Measurements from ENCODE around the gene SRSF6. TPM values are rescaled to one million over a fixed set of nuclear protein-coding genes. Genes with fewer than 3 reads are reported as not detected.

SRSF6 gene
- total RNA-seq, 3 donors from 2014 or later: 70.9 to 143 (median 114) TPM

DNA sequence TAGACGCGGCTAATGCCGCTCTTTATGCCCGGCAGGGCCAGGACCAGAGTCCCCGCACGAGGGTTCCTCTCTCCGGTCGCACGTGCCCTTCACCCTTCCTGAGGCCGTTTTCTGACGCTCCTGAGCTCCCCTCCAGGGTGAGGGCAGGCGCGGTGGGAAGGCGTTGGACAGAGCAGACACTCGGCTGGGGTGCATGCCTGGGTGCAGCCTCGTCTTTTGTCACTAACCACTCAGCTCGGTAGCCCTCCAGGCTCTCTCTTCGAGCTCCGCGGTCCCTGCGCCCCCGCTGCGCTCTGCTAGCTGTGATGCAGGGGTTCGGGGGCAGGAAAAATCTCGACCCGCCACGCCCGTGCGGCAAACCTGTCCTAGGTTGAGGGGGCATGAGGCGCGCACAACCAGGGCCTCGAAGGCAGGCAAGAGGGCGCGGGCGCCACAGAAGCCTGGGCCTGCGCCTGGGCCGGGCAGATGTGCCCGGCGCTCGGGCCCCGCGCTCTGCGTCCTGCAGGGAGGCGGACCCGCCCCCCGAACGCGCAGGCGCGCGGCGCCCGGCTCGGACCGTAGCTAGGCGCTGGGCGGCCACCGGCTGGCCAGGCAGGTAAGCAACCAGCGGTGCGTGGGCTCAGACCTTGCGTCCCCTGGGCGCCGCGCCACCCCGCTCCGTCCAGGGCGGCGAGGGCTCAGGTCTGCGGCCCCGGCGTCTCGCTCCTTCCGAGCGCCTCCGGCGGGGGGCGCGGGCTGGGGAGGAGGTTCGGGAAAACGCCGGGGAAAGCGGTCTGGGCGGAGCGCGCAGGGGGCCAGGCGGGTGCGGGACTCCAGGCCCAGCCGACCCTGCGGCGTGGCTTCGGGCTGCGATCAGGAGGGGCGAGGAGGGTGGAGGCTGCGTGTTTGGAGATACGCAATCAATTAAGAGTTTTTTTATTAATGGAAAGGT, 49.7 kb downstream of the SRSF6 start, which contains the start of gene L3MBTL1:
Gene L3MBTL1 (plus strand): TSS at position 548 of the 931 bp plus-strand sequence. CDS start 5,807 bp downstream, outside the sequence.
- TF ChIP-seq POLR2AphosphoS5 (IDR thresholded peaks at IDR 0.05) (no peak), POLR2A (IDR thresholded peaks at IDR 0.05) (no peak)
- TF ChIP-seq, protein P1, sequence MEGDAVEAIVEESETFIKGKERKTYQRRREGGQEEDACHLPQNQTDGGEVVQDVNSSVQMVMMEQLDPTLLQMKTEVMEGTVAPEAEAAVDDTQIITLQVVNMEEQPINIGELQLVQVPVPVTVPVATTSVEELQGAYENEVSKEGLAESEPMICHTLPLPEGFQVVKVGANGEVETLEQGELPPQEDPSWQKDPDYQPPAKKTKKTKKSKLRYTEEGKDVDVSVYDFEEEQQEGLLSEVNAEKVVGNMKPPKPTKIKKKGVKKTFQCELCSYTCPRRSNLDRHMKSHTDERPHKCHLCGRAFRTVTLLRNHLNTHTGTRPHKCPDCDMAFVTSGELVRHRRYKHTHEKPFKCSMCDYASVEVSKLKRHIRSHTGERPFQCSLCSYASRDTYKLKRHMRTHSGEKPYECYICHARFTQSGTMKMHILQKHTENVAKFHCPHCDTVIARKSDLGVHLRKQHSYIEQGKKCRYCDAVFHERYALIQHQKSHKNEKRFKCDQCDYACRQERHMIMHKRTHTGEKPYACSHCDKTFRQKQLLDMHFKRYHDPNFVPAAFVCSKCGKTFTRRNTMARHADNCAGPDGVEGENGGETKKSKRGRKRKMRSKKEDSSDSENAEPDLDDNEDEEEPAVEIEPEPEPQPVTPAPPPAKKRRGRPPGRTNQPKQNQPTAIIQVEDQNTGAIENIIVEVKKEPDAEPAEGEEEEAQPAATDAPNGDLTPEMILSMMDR (IDR thresholded peaks at IDR 0.05): no peak
- Histone ChIP-seq H3K9me3 (no peaks in the 10 kb centered on the region), H3K27ac (no peak within 1 kb of the TSS), H3K4me1 (no peaks in the 10 kb centered on the region), H3K27me3 (no peaks in the 10 kb centered on the region), H3K36me3 (no peaks in the 10 kb centered on the region), H3K4me3 (peak within 1 kb of the TSS; percentile 54 to 86 (median 60))
- no peak for DNase-seq (ENCODE audit: low spot score in 2 of 2)
- intact Hi-C loops (cut with DNase I; ENCODE audit: low total_unique reads): loop anchor here (1.0 kb wide), 1 partner anchor 14 kb away; no protein-coding TSS in a partner anchor

GRCh38 chr20:43508106-43508505, 50.4 kb downstream of the SRSF6 start:
- DNase-seq (ENCODE audit: low spot score in 2 of 2): no peak
- H3K9me3 ChIP-seq: no peaks in the 10 kb centered on the region
- intact Hi-C loops (cut with DNase I; ENCODE audit: low total_unique reads): loop anchor here (1.0 kb wide), 1 partner anchor 13 kb away; no protein-coding TSS in a partner anchor
- TF ChIP-seq, protein P1 (IDR thresholded peaks at IDR 0.05): no peak
- TF ChIP-seq POLR2A (IDR thresholded peaks at IDR 0.05) (no peak), POLR2AphosphoS5 (IDR thresholded peaks at IDR 0.05) (no peak)
- H3K4me1 ChIP-seq: no peaks in the 10 kb centered on the region
- H3K36me3 ChIP-seq: no peaks in the 10 kb centered on the region
- no peaks in the 10 kb centered on the region for H3K27me3 ChIP-seq
- no peak overlapping the region for H3K27ac ChIP-seq
- peak overlapping the region; percentile 54 to 86 (median 60) for H3K4me3 ChIP-seq

GRCh38 chr20:43508604-43509040, 50.9 kb downstream of the SRSF6 start:
- Histone ChIP-seq H3K4me1 (no peaks in the 10 kb centered on the region), H3K27me3 (no peaks in the 10 kb centered on the region), H3K27ac (no peak overlapping the region), H3K9me3 (no peaks in the 10 kb centered on the region), H3K36me3 (no peaks in the 10 kb centered on the region), H3K4me3 (peak overlapping the region in 1 of 3 donors; percentile 54)
- TF ChIP-seq POLR2AphosphoS5 (IDR thresholded peaks at IDR 0.05): no peak
- TF ChIP-seq, protein P1 (IDR thresholded peaks at IDR 0.05): no peak
- TF ChIP-seq POLR2A (IDR thresholded peaks at IDR 0.05): no peak
- DNase-seq (ENCODE audit: low spot score in 2 of 2): no peak
- intact Hi-C loops (cut with DNase I; ENCODE audit: low total_unique reads): loop anchor here (1.0 kb wide), 1 partner anchor 13 kb away; no protein-coding TSS in a partner anchor

DNA sequence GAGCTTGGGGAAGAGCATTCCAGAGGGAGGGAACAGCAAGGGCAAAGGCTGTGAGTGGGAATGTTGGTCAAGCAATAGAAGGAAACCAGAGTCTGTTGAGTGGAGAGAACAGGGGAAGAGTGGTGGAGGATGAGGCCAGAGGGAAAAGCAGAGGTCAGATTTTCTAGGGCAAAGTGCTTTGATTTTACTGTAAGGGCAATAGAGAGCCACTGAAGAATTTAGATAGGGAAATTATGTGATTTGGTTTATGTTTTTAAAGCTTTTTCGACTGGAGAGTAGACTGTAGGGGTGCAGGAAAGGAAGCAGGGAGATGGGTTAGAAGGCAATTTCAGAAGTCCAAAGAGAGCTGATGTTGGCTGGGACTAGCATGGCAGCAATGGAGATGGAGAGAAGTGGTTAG, 54.2 kb downstream of the SRSF6 start:
- no peak for TF ChIP-seq POLR2AphosphoS5 (IDR thresholded peaks at IDR 0.05)
- TF ChIP-seq, protein P1 (IDR thresholded peaks at IDR 0.05): no peak
- TF ChIP-seq POLR2A (IDR thresholded peaks at IDR 0.05): no peak
- intact Hi-C loops (cut with DNase I; ENCODE audit: low total_unique reads): no loop called here

More for the DNA sequence above, 54.2 kb downstream of the SRSF6 start:
- Histone ChIP-seq H3K4me3 (no peak overlapping the region), H3K4me1 (no peaks in the 10 kb centered on the region), H3K36me3 (no peaks in the 10 kb centered on the region), H3K27me3 (no peaks in the 10 kb centered on the region), H3K9me3 (no peaks in the 10 kb centered on the region), H3K27ac (no peak overlapping the region)
- no peak for DNase-seq (ENCODE audit: low spot score in 2 of 2)

Data from breast epithelium (tissue), 4 donors.